GM18505 (cell line): ENCODE data around the gene COMMD9.

Source experiments
- ATAC-seq: cut with Tn5 transposase; IDR thresholded peaks from one replicate; pipeline ENCODE4 v1.9.1; 2021; ENCODE audit not compliant: unreplicated experiment
- POLR2A ChIP-seq: IDR thresholded peaks from 4 replicates; pipeline ENCODE4 v1.6.1; 2011; ENCODE audit warnings: borderline replicate concordance; ENCODE audit not compliant: insufficient read depth, insufficient read length; ENCODE audit errors: extremely low read depth

Gene COMMD9

GRCh38 chr11:36261094-36261493, 28.1 kb downstream of the COMMD9 start:
- no peak for ATAC-seq
- TF ChIP-seq POLR2A: no peak

- TF ChIP-seq POLR2A: no peak
- no peak for ATAC-seq
Observed at GRCh38 chr11:36258730-36259360, 30.4 kb downstream of the COMMD9 start.

GRCh38 chr11:36257351-36257750, 31.9 kb downstream of the COMMD9 start:
- no peak for ATAC-seq
- TF ChIP-seq POLR2A: no peak

- TF ChIP-seq POLR2A: no peak
- no peak for ATAC-seq
Observed at GRCh38 chr11:36254713-36255112, 34.5 kb downstream of the COMMD9 start.

GRCh38 chr11:36253238-36253637, 36.0 kb downstream of the COMMD9 start:
- no peak for ATAC-seq
- TF ChIP-seq POLR2A: no peak

- no peak for ATAC-seq
- no peak for TF ChIP-seq POLR2A
Observed at GRCh38 chr11:36251823-36252222, 37.4 kb downstream of the COMMD9 start.

GRCh38 chr11:36249246-36249645, 40.0 kb downstream of the COMMD9 start:
- no peak for ATAC-seq
- TF ChIP-seq POLR2A: no peak

GRCh38 chr11:36248436-36248835, 40.8 kb downstream of the COMMD9 start:
- ATAC-seq: no peak
- TF ChIP-seq POLR2A: no peak

- no peak for TF ChIP-seq POLR2A
- ATAC-seq: no peak
Observed at GRCh38 chr11:36247493-36247892, 41.7 kb downstream of the COMMD9 start.

- no peak for TF ChIP-seq POLR2A
- no peak for ATAC-seq
Observed at GRCh38 chr11:36243641-36244040, 45.6 kb downstream of the COMMD9 start.

GRCh38 chr11:36241497-36241896, 47.7 kb downstream of the COMMD9 start:
- ATAC-seq: no peak
- no peak for TF ChIP-seq POLR2A

- TF ChIP-seq POLR2A: no peak
- ATAC-seq: no peak
Observed at GRCh38 chr11:36240801-36241200, 48.4 kb downstream of the COMMD9 start.

GRCh38 chr11:36240173-36240572, 49.1 kb downstream of the COMMD9 start:
- ATAC-seq: no peak
- no peak for TF ChIP-seq POLR2A

GRCh38 chr11:36239636-36240035, 49.6 kb downstream of the COMMD9 start:
- no peak for TF ChIP-seq POLR2A
- no peak for ATAC-seq

- no peak for ATAC-seq
- TF ChIP-seq POLR2A: no peak
Observed at GRCh38 chr11:36238881-36239280, 50.3 kb downstream of the COMMD9 start.

GRCh38 chr11:36238036-36238631, 51.1 kb downstream of the COMMD9 start:
- no peak for TF ChIP-seq POLR2A
- ATAC-seq: no peak

GRCh38 chr11:36237391-36237790, 51.8 kb downstream of the COMMD9 start:
- no peak for ATAC-seq

More at GRCh38 chr11:36237391-36237790, 51.8 kb downstream of the COMMD9 start:
- TF ChIP-seq POLR2A: no peak
